ENCODE measurements around the gene IFNG-AS1.

Gene IFNG-AS1

GRCh38 chr12:68020049-68020448 is 30.8 kb downstream of the IFNG-AS1 start:
- no peak for DNase-seq (ENCODE audit: extremely low spot score)
- POLR2A ChIA-PET = no interaction called here
- no peak for TF ChIP-seq CTCF (IDR thresholded peaks at IDR 0.05; ENCODE audit: control extremely low read depth, extremely low read depth, low read depth, missing control alignments)
- CTCF ChIA-PET = no interaction called here

- DNase-seq (ENCODE audit: extremely low spot score) = no peak
- POLR2A ChIA-PET = no interaction called here
- TF ChIP-seq CTCF (IDR thresholded peaks at IDR 0.05; ENCODE audit: control extremely low read depth, extremely low read depth, low read depth, missing control alignments) = no peak
- CTCF ChIA-PET = no interaction called here
These were observed 31.5 kb downstream of the IFNG-AS1 start for GRCh38 chr12:68020699-68021098.

GRCh38 chr12:68028647-68029046 is 39.4 kb downstream of the IFNG-AS1 start:
- POLR2A ChIA-PET = no interaction called here
- CTCF ChIA-PET = interaction anchor here (1.2 to 2.3 kb wide), 3 partner anchors 10 to 673 kb away, joined by 3 to 17 read pairs (median 4); no protein-coding TSS in a partner anchor
- TF ChIP-seq CTCF (IDR thresholded peaks at IDR 0.05; ENCODE audit: control extremely low read depth, extremely low read depth, low read depth, missing control alignments) = no peak
- DNase-seq (ENCODE audit: extremely low spot score) = no peak

- DNase-seq (ENCODE audit: extremely low spot score) = no peak
- no peak for TF ChIP-seq CTCF (IDR thresholded peaks at IDR 0.05; ENCODE audit: control extremely low read depth, extremely low read depth, low read depth, missing control alignments)
- ChIA-PET CTCF (interaction anchor here (0.9 to 1.4 kb wide), 2 partner anchors 9 to 11 kb away, joined by 3 to 4 read pairs; no protein-coding TSS in a partner anchor), POLR2A (no interaction called here)
These were observed 41.0 kb downstream of the IFNG-AS1 start for GRCh38 chr12:68030248-68030647.

- CTCF ChIA-PET = interaction anchor here (1.3 to 1.4 kb wide), 2 partner anchors 9 to 18 kb away, joined by 4 to 5 read pairs; no protein-coding TSS in a partner anchor
- POLR2A ChIA-PET = no interaction called here
- no peak for TF ChIP-seq CTCF (IDR thresholded peaks at IDR 0.05; ENCODE audit: control extremely low read depth, extremely low read depth, low read depth, missing control alignments)
- no peak for DNase-seq (ENCODE audit: extremely low spot score)
These were observed 41.9 kb downstream of the IFNG-AS1 start for GRCh38 chr12:68031174-68031573.

- DNase-seq (ENCODE audit: extremely low spot score) = no peak
- POLR2A ChIA-PET = no interaction called here
- CTCF ChIA-PET = interaction anchor here (1.3 to 1.4 kb wide), 2 partner anchors 8 to 17 kb away, joined by 4 to 5 read pairs; no protein-coding TSS in a partner anchor
- TF ChIP-seq CTCF (IDR thresholded peaks at IDR 0.05; ENCODE audit: control extremely low read depth, extremely low read depth, low read depth, missing control alignments) = no peak
These were observed 42.9 kb downstream of the IFNG-AS1 start for GRCh38 chr12:68031881-68032739.
